ENCODE measurements around the gene TMEM87A.

DNA sequence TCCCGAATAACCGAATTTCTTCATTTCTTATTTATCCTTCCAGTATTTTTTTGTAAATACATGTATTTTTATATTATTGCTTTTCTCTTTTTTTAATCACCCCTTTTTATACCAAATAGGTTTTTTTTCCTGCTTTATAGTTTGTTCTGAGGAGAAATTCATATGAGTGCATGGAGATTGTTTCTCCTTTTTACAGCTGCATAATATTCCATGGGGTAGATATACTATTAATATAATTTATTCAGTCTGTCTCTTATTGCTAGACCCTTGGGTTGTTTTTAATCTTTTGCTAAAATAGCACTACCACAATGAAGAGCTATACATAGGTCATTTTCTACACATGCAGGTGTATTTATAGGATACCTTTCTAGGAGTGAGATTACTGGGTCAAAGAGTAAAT lies 3.5 kb upstream of the TMEM87A start:
- TF ChIP-seq, protein P1, sequence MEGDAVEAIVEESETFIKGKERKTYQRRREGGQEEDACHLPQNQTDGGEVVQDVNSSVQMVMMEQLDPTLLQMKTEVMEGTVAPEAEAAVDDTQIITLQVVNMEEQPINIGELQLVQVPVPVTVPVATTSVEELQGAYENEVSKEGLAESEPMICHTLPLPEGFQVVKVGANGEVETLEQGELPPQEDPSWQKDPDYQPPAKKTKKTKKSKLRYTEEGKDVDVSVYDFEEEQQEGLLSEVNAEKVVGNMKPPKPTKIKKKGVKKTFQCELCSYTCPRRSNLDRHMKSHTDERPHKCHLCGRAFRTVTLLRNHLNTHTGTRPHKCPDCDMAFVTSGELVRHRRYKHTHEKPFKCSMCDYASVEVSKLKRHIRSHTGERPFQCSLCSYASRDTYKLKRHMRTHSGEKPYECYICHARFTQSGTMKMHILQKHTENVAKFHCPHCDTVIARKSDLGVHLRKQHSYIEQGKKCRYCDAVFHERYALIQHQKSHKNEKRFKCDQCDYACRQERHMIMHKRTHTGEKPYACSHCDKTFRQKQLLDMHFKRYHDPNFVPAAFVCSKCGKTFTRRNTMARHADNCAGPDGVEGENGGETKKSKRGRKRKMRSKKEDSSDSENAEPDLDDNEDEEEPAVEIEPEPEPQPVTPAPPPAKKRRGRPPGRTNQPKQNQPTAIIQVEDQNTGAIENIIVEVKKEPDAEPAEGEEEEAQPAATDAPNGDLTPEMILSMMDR (IDR thresholded peaks at IDR 0.05), result no peak
- no peak for TF ChIP-seq POLR2A (IDR thresholded peaks at IDR 0.05)

Measured in adrenal gland (tissue), 5 donors.